GM10847 (cell line): ENCODE measurements around the gene ASF1B.

Source experiments
- POLR2A ChIP-seq: IDR thresholded peaks from 2 replicates; pipeline ENCODE4 v1.6.1; 2011; ENCODE audit not compliant: insufficient read length; ENCODE audit errors: extremely low read depth

Gene ASF1B

DNA sequence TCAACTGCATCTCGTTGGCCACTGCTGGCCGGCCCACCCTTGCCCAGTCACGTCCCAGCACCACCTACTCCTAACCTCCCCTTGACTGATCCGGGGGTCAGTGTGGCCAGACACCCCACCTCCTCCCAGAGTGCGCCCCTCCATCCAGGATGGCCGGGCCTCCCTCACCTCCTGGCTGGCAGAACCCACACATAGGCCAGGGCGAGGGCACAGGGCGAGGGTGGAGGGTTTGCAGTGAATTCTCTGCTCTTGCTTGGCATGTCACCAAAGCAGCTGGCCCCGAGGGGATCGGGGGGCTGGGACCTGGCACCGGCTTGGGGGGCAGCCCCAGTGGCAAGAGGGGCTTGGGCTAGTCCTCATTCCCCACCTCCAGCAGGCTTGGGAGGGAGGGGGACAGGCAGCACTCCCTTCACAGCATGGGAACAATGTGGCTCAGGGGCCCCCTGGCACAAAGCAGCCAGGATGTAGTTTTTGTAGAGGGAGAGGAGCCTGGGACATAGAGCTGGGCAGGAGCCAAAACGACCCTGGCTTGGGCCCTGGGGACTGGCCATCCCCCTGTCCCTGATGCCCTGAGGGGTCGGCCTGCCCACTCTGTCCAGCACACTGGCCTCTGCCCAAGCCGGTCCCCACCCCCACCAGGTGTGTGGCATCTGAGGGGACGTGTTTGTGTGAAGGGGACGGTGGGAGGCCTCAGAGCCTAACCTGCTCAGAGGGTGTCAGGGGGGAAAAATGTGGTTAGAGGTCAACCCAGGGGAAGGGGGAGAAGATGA, 28.5 kb upstream of the ASF1B start:
- TF ChIP-seq POLR2A = no peak

GRCh38 chr19:14164082-14164481, 27.7 kb upstream of the ASF1B start:
- TF ChIP-seq POLR2A = no peak

DNA sequence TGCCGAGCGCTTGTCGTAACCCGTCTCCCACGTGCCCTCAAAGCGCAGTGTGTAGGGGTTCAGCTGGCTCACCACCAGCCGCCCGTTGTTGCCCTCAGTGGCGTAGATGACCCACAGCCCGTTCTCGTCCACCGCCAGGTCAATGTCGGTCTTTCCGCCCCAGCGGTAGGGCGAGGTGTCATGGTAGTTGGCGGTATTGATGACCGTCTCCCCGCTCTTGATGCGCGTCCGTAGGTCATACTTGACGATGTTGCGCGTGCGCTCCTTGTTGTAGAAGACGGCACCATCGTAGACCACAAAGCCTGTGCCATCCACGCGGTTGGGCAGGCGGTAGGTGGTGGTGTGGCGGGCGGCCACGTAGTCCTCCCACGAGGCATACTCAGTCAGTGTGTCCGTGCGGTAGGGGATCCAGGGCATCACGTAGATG, 26.5 kb upstream of the ASF1B start:
- TF ChIP-seq POLR2A = no peak

DNA sequence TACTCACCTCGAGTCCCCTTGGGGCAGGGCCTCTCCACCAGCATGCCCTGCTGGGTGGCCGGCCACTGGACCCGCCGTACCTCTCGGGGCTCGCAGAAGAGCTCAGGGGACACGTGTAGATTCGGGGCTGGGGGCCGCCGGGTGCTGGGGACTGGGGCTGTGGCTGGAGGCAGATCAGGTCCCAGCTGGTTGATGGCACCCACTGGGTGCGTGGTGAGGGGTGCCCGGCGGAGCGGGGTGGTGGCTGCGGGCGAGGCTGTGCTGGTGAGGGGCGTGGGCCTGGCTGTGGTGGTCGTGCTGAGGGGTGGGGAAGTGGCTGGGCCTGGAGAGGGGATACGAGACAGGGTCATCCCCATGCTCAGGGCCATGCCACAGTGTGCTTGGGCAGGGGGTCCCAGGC, 24.9 kb upstream of the ASF1B start:
- TF ChIP-seq POLR2A = no peak

GRCh38 chr19:14160017-14160703, 23.8 kb upstream of the ASF1B start:
- TF ChIP-seq POLR2A = no peak

GRCh38 chr19:14159059-14159458, 22.7 kb upstream of the ASF1B start:
- TF ChIP-seq POLR2A = no peak

GRCh38 chr19:14158276-14159023, 22.1 kb upstream of the ASF1B start:
- no peak for TF ChIP-seq POLR2A

- TF ChIP-seq POLR2A = no peak
These were observed 20.8 kb upstream of the ASF1B start for GRCh38 chr19:14156971-14157717.

GRCh38 chr19:14156122-14156521, 19.7 kb upstream of the ASF1B start:
- TF ChIP-seq POLR2A = no peak

GRCh38 chr19:14155371-14155770, 19.0 kb upstream of the ASF1B start:
- no peak for TF ChIP-seq POLR2A

DNA sequence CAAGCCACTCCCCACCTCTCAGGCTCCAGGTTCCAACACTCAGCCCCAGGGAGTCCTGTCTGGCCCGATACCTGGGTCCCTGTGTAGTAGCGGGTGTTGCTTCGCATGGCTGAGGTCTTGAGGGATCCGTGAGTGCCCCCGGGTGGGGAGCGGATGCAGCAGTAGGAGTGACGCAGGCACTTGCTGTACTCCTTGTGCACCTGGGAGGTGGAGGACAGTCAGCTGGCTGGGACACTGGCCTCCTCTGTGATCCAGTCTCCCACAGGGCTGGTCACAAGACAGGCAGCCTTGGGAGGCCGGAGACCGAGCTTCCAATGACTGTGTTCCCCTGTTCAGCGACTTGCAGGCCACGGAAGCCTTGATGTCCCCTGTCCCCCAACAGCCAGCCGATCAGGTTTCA, 16.3 kb upstream of the ASF1B start:
- TF ChIP-seq POLR2A = no peak

DNA sequence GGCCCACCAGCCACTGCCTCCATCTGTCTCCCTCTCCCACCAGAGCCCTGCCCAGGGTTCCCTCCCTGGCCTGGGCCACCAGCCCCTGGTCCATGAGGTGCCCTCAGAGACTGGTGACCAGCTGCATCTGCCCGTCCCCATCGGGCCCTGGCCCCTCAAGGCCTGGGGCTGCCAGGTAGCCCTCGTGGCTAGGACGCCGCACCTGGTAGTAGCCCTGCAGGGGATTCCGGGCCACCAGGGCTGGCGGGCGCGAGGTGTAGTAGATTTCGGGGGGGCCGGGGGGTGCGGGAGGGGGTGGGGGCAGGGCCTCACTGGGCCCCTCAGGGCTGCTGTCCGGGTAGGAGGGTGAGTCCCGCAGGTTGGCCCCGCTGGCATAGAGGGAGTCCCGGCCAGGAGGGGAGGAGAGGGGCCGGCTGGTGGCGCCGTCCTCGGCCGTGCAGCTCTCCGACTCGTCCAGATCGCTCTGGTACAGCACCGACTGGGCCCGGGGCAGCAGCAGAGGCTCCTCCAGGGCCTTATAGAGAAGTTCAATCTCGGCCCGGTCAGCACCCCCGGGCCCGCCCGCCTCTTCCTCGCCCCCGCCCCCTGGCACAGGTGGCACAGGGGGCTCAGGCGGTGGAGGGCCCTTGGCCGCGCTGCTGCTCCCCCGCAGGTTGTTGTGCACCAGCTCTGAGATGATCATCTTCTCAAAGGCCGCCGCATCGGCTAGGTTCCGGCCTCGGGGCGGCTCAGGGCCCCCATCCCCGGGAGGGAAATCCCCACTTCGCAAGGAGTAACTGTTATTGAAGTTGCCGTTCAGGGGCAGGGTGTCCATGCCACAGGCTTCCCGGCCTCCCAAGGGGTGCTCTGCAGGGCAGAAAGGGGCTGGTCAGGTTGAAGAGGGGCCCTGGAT, 14.6 kb upstream of the ASF1B start:
- TF ChIP-seq POLR2A = no peak

DNA sequence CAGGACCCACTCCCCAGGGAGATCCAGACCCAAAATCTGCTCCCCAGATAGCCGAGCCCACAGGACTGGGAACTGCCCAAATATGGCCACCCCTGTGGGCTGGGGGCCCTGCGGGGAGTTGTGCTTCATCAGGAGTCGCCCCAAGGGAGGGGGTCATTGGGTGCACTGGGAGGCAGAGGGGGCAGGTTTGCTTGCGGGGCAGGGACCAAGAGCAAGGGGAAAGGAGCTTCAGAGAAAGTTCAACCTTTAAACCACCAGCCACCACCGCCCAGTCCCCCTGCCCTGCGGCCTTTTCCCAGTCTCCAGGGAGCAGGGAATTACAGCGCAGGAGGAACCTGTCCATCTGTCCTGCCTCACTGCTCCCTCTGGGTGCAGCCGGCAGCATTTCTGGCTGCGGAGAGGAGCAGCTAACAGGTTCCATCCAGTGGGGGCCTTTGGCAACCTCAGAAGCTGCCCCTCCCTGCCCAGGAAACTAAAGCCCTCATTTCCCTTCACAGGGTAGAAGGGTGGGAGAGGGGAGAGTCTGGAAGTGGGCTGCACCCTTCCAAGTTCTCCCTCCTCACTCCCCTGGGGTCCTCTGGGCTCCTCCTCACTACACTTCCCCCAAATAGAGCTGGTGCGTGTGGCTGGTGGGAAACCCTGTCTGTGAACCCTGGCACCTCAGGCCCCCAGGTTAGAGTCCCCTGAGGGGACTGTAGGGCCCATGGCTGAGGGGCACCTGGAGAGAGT, 13.8 kb upstream of the ASF1B start:
- no peak for TF ChIP-seq POLR2A
